GM12878 (cell line): ENCODE results near the gene ARMC3. TPM values are rescaled to one million over a fixed set of nuclear protein-coding genes. Genes with fewer than 3 reads are reported as not detected.

Experiments used
- ATAC-seq: fragments of 200-7000 bp; cut with Tn5 transposase; 3 replicates; pipeline ENCODE4 v1.9.1; 2020; ENCODE audit warnings: mild to moderate bottlenecking, moderate library complexity
- BruUV-seq: library from RNA; stranded (reverse); fragments of 400-500 nt; replicated peaks from 2 replicates; lab custom pipeline; 2021; lab: Mats Ljungman, UMichigan
- CTCF ChIA-PET: fragments of 300-600 bp; sonication (Branson Sonifier 250); formaldehyde crosslinking; extraction: SDS; loops from one replicate; lab custom pipeline; 2021; ENCODE audit warnings: inconsistent platforms; lab: Yijun Ruan, JAX
- POLR2A ChIA-PET: fragments of 350-600 bp; formaldehyde crosslinking; extraction: SDS; loops from one replicate; lab custom pipeline; 2021; ENCODE audit warnings: inconsistent platforms; lab: Charles Lee
- RAD21 ChIA-PET: fragments of 300-600 bp; sonication (Branson Sonifier 250); formaldehyde crosslinking; loops from one replicate; lab custom pipeline; 2023; ENCODE audit warnings: antibody characterized with exemption; ENCODE audit not compliant: unreplicated experiment; lab: Charles Lee
- SMC1A ChIA-PET: fragments of 300-600 bp; sonication (Branson Sonifier 250); formaldehyde crosslinking; loops from one replicate; lab custom pipeline; 2023; ENCODE audit not compliant: unreplicated experiment, uncharacterized antibody; lab: Charles Lee
- DNase-seq: peaks from one replicate; pipeline ENCODE4 v3.0.0-alpha.2; 2011; ENCODE audit warnings: low read depth, low spot score
- FAIRE-seq: peaks from 3 replicates; lab custom pipeline; 2011; peaks lifted over from hg19 to GRCh38; lab: Jason Lieb, UNC
- H2AFZ ChIP-seq: 2 replicates; pipeline ENCODE4 v1.6.0; 2011; ENCODE audit warnings: low read depth, low read length, control low read depth; ENCODE audit not compliant: control insufficient read depth
- H3K27ac ChIP-seq: 2 replicates; pipeline ENCODE4 v1.5.1; 2011; ENCODE audit warnings: control low read depth; ENCODE audit not compliant: control insufficient read depth, insufficient read depth
- H3K27me3 ChIP-seq, 2 experiments: replicated peaks in 1 of 2; 2 replicates each; pipeline versions ENCODE4 v1.6.0 to v1.6.1; 2011; ENCODE audit warnings: low read length in 1 of 2; ENCODE audit not compliant: control insufficient read depth in 2 of 2, insufficient read depth in 2 of 2
- H3K36me3 ChIP-seq, 2 experiments: 2 replicates each; pipeline ENCODE4 v1.5.1; 2011; ENCODE audit warnings: low read length in 1 of 2; ENCODE audit not compliant: control insufficient read depth in 2 of 2, insufficient read depth in 2 of 2
- H3K4me1 ChIP-seq: 2 replicates; pipeline ENCODE4 v1.6.1; 2011; ENCODE audit warnings: mild to moderate bottlenecking, low read length, moderate library complexity, mixed read lengths; ENCODE audit not compliant: control insufficient read depth, insufficient read depth
- H3K4me2 ChIP-seq: 2 replicates; pipeline ENCODE4 v1.6.0; 2011; ENCODE audit warnings: control low read depth; ENCODE audit not compliant: control insufficient read depth, insufficient read depth
- H3K4me3 ChIP-seq: fragments of 200-600 bp; sonication (generic); 2 replicates; pipeline ENCODE4 v1.5.1; 2016
- H3K79me2 ChIP-seq: 2 replicates; pipeline ENCODE4 v1.6.0; 2011; ENCODE audit warnings: low read length; ENCODE audit not compliant: control insufficient read depth, insufficient read depth
- H3K9ac ChIP-seq: 2 replicates; pipeline ENCODE4 v1.8.0; 2011; ENCODE audit warnings: low read length, control low read depth, mixed read lengths; ENCODE audit not compliant: control insufficient read depth, insufficient read depth
- H3K9me3 ChIP-seq: replicated peaks from 3 replicates; pipeline ENCODE4 v1.5.1; 2011; ENCODE audit warnings: mild to moderate bottlenecking, low read length; ENCODE audit not compliant: control insufficient read depth, insufficient read depth
- H4K20me1 ChIP-seq: 2 replicates; pipeline ENCODE4 v1.6.0; 2011; ENCODE audit not compliant: control insufficient read depth, insufficient read depth
- ATF7 ChIP-seq: fragments of 450-650 bp; IDR thresholded peaks from 2 replicates; pipeline ENCODE4 v1.6.1; 2016; ENCODE audit warnings: low read depth, mild to moderate bottlenecking
- BCLAF1 ChIP-seq: fragments of 450-650 bp; IDR thresholded peaks from 2 replicates; pipeline ENCODE4 v1.6.1; 2017; ENCODE audit warnings: antibody characterized with exemption, mild to moderate bottlenecking, moderate library complexity
- CBX5 ChIP-seq: sonication (generic); IDR thresholded peaks from 2 replicates; pipeline ENCODE4 v1.6.1; 2016; ENCODE audit warnings: low read depth, moderate library complexity, mild to moderate bottlenecking, inconsistent platforms
- E2F4 ChIP-seq: IDR thresholded peaks from 2 replicates; pipeline ENCODE4 v1.6.1; 2012; ENCODE audit warnings: low read depth, low read length, improper control_type of control experiment
- STAT1 ChIP-seq: fragments of 450-650 bp; conservative IDR thresholded peaks from 2 replicates; pipeline ENCODE4 v1.6.1; 2014; ENCODE audit warnings: antibody characterized with exemption, mild to moderate bottlenecking
- WGBS: methylation state at CpG from one replicate; pipeline ENCODE4 v1.1.6; 2016; ENCODE audit warnings: low lambda C conversion rate; ENCODE audit not compliant: insufficient replicate concordance, insufficient coverage; ENCODE audit errors: missing lambda C conversion rate; 5-methylcytosine and 5-hydroxymethylcytosine counted together
- in situ Hi-C: fragments of 300-500 bp; cut with MboI; formaldehyde crosslinking; loops from 9 replicates; pipeline ENCODE4 v1.14.3; 2018; ENCODE audit warnings: mixed read lengths
- intact Hi-C: fragments of 100-400 bp; cut with micrococcal nuclease; formaldehyde crosslinking; loops from one replicate; pipeline ENCODE4 v1.14.2; 2022; ENCODE audit not compliant: unreplicated experiment
- polyA plus RNA-seq, 11 experiments: library from polyadenylated mRNA; depleted of rRNA in 4 of 11; unstranded in 6 of 11; stranded (reverse) in 5 of 11; fragments of >200 nt; fragmentation: Nextera tagmentation in 4 of 11; fragmentation: Illumina TruSeq in 1 of 11; extraction: Ambion mirVana in 4 of 11; extraction: Trizol in 1 of 11; gene quantifications; 1 replicate in 1 of 11; 2 replicates in 10 of 11; pipeline versions ENCODE4 v1.2.1 to v1.2.3, GENCODE V29; 2011 to 2016; ENCODE audit warnings: inconsistent platforms in 2 of 11, missing spikeins in 2 of 11, low read depth in 1 of 11
- total RNA-seq, 4 experiments: library from RNA; depleted of rRNA in 3 of 4; stranded (reverse); fragments of >200 nt in 3 of 4; fragmentation: Illumina TruSeq in 1 of 4; extraction: Trizol in 1 of 4; gene quantifications; 2 replicates each; pipeline versions ENCODE4 v1.2.1 to v1.2.3, GENCODE V29; 2013 to 2021

Gene ARMC3
- total and polyA plus RNA-seq, 10 of the 15 experiments (the other 5 are each of a cell fraction or from before 2014, with no cell fraction given): 0.01 to 0.06 TPM; not detected in 8

DNA sequence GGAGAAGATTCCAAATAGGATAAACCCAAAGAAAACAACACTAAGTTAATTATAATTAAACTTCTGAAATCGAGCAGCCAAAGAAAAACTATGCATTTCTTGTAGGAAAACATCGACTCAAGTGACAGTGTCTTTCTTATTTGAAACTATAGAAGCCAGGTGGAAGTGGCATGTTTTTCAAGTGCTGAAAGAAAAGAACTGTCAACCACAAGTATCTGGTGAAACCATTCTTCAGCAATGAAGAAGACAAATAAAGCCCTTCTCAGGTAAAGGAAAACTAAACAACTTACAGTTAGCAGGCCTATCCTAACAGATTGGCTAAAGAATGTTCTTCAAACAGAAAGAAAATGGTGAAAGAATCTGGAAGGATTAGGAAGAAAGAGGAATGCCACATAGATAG is 96.1 kb downstream of the ARMC3 start:
- intact Hi-C loops: no loop called here
- Histone ChIP-seq H3K4me3 (no peak overlapping the region), H3K4me1 (no peaks in the 10 kb centered on the region), H2AFZ (no peak overlapping the region), H3K9me3 (no peaks in the 10 kb centered on the region; the same call in 1 of the 3 replicates), H3K79me2 (no peaks in the 10 kb centered on the region), H4K20me1 (no peaks in the 10 kb centered on the region), H3K36me3 (no peaks in the 10 kb centered on the region), H3K27ac (no peak overlapping the region), H3K4me2 (no peak overlapping the region), H3K27me3 (no peaks in the 10 kb centered on the region), H3K9ac (no peak overlapping the region)
- TF ChIP-seq CBX5 (no peak), STAT1 (no peak), E2F4 (no peak), ATF7 (no peak), BCLAF1 (no peak)
- in situ Hi-C loops: loop anchor here (25.0 kb wide), 1 partner anchor 1537 kb away; no protein-coding TSS in a partner anchor
- ChIA-PET RAD21 (no interaction called here), SMC1A (no interaction called here), CTCF (no interaction called here), POLR2A (no interaction called here)
- no peak for ATAC-seq
- no peak for FAIRE-seq
- DNase-seq: no peak
- no TSS peak for BruUV-seq
- WGBS: 39% methylated on average over 2 of the region's 2 CpGs
